GM12878 (cell line): ENCODE measurements around the gene NPLOC4. TPM values are rescaled to one million over a fixed set of nuclear protein-coding genes. Genes with fewer than 3 reads are reported as not detected.

Experiments
- BMI1 ChIP-seq: fragments of 450-650 bp; IDR thresholded peaks from 2 replicates; pipeline ENCODE4 v1.6.1; 2016; ENCODE audit warnings: mild to moderate bottlenecking, moderate library complexity, borderline replicate concordance
- CHD4 ChIP-seq: fragments of 200-600 bp; sonication (generic); IDR thresholded peaks from 2 replicates; pipeline ENCODE4 v1.6.1; 2016; ENCODE audit warnings: mild to moderate bottlenecking
- CREB1 ChIP-seq: IDR thresholded peaks from 2 replicates; pipeline ENCODE4 v1.6.1; 2012; ENCODE audit warnings: low read depth, mild to moderate bottlenecking, inconsistent platforms
- EGR1 ChIP-seq, 2 experiments: IDR thresholded peaks; 1 replicate in 1 of 2; 2 replicates in 1 of 2; pipeline ENCODE4 v1.6.1; 2011 to 2012; ENCODE audit warnings: low read depth in 2 of 2, low read length in 2 of 2, borderline replicate concordance in 1 of 2, mild to moderate bottlenecking in 1 of 2, moderate library complexity in 1 of 2
- FOS ChIP-seq: IDR thresholded peaks from 3 replicates; pipeline ENCODE4 v1.6.1; 2011; ENCODE audit warnings: borderline replicate concordance; ENCODE audit not compliant: insufficient read length; ENCODE audit errors: extremely low read depth
- FOXM1 ChIP-seq: IDR thresholded peaks from 2 replicates; pipeline ENCODE4 v1.6.1; 2012; ENCODE audit warnings: low read depth, mild to moderate bottlenecking, inconsistent platforms, low read length, moderate library complexity
- JUNB ChIP-seq: IDR thresholded peaks from 2 replicates; pipeline ENCODE4 v1.6.1; 2016; ENCODE audit warnings: antibody characterized with exemption, mild to moderate bottlenecking
- JUND ChIP-seq: IDR thresholded peaks from 2 replicates; pipeline ENCODE4 v1.6.1; 2012; ENCODE audit warnings: low read depth, mild to moderate bottlenecking, low read length, improper control_type of control experiment, moderate library complexity
- MEF2B ChIP-seq: fragments of 450-650 bp; IDR thresholded peaks from 2 replicates; pipeline ENCODE4 v1.6.1; 2018; ENCODE audit warnings: mild to moderate bottlenecking, moderate library complexity; ENCODE audit not compliant: partially characterized antibody, poor library complexity, severe bottlenecking
- MTA2 ChIP-seq: fragments of 450-650 bp; IDR thresholded peaks from 2 replicates; pipeline ENCODE4 v1.6.1; 2016; ENCODE audit warnings: low read depth, mild to moderate bottlenecking, moderate library complexity
- MYB ChIP-seq: fragments of 150-350 bp; IDR thresholded peaks from 2 replicates; pipeline ENCODE4 v1.6.1; 2014; ENCODE audit warnings: mild to moderate bottlenecking, low read depth, low read length, borderline replicate concordance
- NR2C1 ChIP-seq: fragments of 450-650 bp; IDR thresholded peaks from 2 replicates; pipeline ENCODE4 v1.6.1; 2017; ENCODE audit warnings: antibody characterized with exemption, mild to moderate bottlenecking, moderate library complexity
- POLR2A ChIP-seq: IDR thresholded peaks from 2 replicates; pipeline ENCODE4 v1.6.1; 2011; ENCODE audit warnings: low read depth, mild to moderate bottlenecking, low read length
- POU2F2 ChIP-seq: IDR thresholded peaks from 3 replicates; pipeline ENCODE4 v1.6.1; 2011; ENCODE audit warnings: low read depth, mild to moderate bottlenecking, low read length, borderline replicate concordance
- RB1 ChIP-seq: fragments of 450-650 bp; formaldehyde crosslinking; IDR thresholded peaks from 2 replicates; pipeline ENCODE4 v1.6.1; 2017; ENCODE audit warnings: mild to moderate bottlenecking, borderline replicate concordance
- RFX5 ChIP-seq: IDR thresholded peaks from 2 replicates; pipeline ENCODE4 v1.6.1; 2011; ENCODE audit warnings: low read depth, low read length, improper control_type of control experiment
- SP1 ChIP-seq: IDR thresholded peaks from one replicate; pipeline ENCODE4 v1.6.1; 2011; ENCODE audit warnings: low read depth, low read length
- TBL1XR1 ChIP-seq: IDR thresholded peaks from 2 replicates; pipeline ENCODE4 v1.6.1; 2012; ENCODE audit warnings: low read depth, low read length, improper control_type of control experiment
- ZSCAN29 ChIP-seq: fragments of 450-650 bp; IDR thresholded peaks from 2 replicates; pipeline ENCODE4 v1.6.1; 2017; ENCODE audit warnings: mild to moderate bottlenecking, moderate library complexity
- polyA plus RNA-seq, 11 experiments: library from polyadenylated mRNA; depleted of rRNA in 4 of 11; unstranded in 6 of 11; stranded (reverse) in 5 of 11; fragments of >200 nt; fragmentation: Nextera tagmentation in 4 of 11; fragmentation: Illumina TruSeq in 1 of 11; extraction: Ambion mirVana in 4 of 11; extraction: Trizol in 1 of 11; gene quantifications; 1 replicate in 1 of 11; 2 replicates in 10 of 11; pipeline versions ENCODE4 v1.2.1 to v1.2.3, GENCODE V29; 2011 to 2016; ENCODE audit warnings: inconsistent platforms in 2 of 11, missing spikeins in 2 of 11, low read depth in 1 of 11
- total RNA-seq, 4 experiments: library from RNA; depleted of rRNA in 3 of 4; stranded (reverse); fragments of >200 nt in 3 of 4; fragmentation: Illumina TruSeq in 1 of 4; extraction: Trizol in 1 of 4; gene quantifications; 2 replicates each; pipeline versions ENCODE4 v1.2.1 to v1.2.3, GENCODE V29; 2013 to 2021
- TF ChIP-seq, protein P1 (sequence below): fragments of 450-650 bp; IDR thresholded peaks from 2 replicates; pipeline ENCODE4 v1.6.1; 2017; ENCODE audit warnings: antibody characterized with exemption, mild to moderate bottlenecking, moderate library complexity
- TF ChIP-seq, protein P2 (sequence below): fragments of 450-650 bp; IDR thresholded peaks from 2 replicates; pipeline ENCODE4 v1.6.1; 2017; ENCODE audit warnings: low read depth, mild to moderate bottlenecking, moderate library complexity
- TF ChIP-seq, protein P3 (sequence below): IDR thresholded peaks from 2 replicates; pipeline ENCODE4 v1.6.1; 2011; ENCODE audit warnings: borderline replicate concordance, low read depth, mild to moderate bottlenecking, moderate library complexity, mixed read lengths, low read length; ENCODE audit not compliant: insufficient read depth; ENCODE audit errors: extremely low read length
- TF ChIP-seq, protein P4 (sequence below): fragments of 450-650 bp; formaldehyde crosslinking; IDR thresholded peaks from 2 replicates; pipeline ENCODE4 v1.4.0; 2022; ENCODE audit warnings: mild to moderate bottlenecking, moderate library complexity

Gene NPLOC4
- total and polyA plus RNA-seq, 10 of the 15 experiments (the other 5 are each of a cell fraction or from before 2014, with no cell fraction given), result 1.5 to 83.7 (median 45.8) TPM

DNA sequence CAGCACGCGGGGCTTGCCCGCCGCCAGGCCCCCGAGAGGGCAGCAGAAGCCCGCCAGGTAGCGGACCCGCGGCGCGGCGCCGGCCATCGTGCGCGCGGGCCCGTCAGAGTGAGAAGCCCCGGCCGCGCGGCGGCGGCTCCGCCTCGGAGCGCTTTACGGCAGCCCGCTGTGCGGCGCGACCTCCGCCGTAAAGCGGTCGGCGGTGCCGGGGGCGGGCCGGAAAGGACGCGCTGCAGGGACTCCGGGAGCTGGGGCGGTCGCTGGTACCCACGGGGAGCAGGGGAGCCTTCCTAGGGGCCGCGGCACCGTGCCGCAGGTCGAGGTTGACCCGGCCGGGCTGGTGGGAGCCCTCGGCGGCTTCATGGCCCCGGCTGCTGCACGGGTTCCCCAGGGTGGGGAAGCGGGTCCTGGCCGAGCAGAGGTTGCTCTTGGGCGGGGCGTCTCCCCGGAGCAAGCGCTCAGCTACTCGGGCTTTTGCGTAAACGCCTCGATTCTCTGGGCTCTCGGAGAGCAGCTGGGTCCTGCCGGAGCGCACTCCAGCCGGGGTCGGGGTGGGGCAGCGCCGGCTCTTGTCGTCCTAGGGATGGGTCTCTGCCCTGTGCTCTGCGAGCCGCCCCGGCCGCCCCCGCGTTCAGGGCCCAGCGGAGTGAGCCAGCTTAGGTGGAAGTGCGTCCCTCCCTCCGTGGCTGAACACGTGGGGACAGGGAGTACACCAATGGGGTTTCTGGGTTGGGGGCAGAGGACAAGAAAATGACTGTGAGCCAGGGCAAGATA, 84.5 kb downstream of the NPLOC4 start, which contains the start of gene FAAP100 (continued):
- TF ChIP-seq RFX5, result no peak
- TF ChIP-seq CHD4, result no peak
- TF ChIP-seq BMI1, result no peak
- TF ChIP-seq MYB, result no peak
- no peak for TF ChIP-seq RB1
- no peak for TF ChIP-seq ZSCAN29
- TF ChIP-seq, protein P1, sequence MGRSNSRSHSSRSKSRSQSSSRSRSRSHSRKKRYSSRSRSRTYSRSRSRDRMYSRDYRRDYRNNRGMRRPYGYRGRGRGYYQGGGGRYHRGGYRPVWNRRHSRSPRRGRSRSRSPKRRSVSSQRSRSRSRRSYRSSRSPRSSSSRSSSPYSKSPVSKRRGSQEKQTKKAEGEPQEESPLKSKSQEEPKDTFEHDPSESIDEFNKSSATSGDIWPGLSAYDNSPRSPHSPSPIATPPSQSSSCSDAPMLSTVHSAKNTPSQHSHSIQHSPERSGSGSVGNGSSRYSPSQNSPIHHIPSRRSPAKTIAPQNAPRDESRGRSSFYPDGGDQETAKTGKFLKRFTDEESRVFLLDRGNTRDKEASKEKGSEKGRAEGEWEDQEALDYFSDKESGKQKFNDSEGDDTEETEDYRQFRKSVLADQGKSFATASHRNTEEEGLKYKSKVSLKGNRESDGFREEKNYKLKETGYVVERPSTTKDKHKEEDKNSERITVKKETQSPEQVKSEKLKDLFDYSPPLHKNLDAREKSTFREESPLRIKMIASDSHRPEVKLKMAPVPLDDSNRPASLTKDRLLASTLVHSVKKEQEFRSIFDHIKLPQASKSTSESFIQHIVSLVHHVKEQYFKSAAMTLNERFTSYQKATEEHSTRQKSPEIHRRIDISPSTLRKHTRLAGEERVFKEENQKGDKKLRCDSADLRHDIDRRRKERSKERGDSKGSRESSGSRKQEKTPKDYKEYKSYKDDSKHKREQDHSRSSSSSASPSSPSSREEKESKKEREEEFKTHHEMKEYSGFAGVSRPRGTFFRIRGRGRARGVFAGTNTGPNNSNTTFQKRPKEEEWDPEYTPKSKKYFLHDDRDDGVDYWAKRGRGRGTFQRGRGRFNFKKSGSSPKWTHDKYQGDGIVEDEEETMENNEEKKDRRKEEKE, result no peak
- TF ChIP-seq SP1, result no peak
- no peak for TF ChIP-seq JUNB
- TF ChIP-seq, protein P2, sequence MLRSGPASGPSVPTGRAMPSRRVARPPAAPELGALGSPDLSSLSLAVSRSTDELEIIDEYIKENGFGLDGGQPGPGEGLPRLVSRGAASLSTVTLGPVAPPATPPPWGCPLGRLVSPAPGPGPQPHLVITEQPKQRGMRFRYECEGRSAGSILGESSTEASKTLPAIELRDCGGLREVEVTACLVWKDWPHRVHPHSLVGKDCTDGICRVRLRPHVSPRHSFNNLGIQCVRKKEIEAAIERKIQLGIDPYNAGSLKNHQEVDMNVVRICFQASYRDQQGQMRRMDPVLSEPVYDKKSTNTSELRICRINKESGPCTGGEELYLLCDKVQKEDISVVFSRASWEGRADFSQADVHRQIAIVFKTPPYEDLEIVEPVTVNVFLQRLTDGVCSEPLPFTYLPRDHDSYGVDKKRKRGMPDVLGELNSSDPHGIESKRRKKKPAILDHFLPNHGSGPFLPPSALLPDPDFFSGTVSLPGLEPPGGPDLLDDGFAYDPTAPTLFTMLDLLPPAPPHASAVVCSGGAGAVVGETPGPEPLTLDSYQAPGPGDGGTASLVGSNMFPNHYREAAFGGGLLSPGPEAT, result peak; percentile 33
- peak; percentile 11; the same call in 1 of the 3 replicates for TF ChIP-seq POU2F2
- no peak for TF ChIP-seq MTA2
- TF ChIP-seq, protein P3, sequence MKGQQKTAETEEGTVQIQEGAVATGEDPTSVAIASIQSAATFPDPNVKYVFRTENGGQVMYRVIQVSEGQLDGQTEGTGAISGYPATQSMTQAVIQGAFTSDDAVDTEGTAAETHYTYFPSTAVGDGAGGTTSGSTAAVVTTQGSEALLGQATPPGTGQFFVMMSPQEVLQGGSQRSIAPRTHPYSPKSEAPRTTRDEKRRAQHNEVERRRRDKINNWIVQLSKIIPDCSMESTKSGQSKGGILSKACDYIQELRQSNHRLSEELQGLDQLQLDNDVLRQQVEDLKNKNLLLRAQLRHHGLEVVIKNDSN, result peak; percentile 63
- no peak for TF ChIP-seq JUND
- peak; percentile 17 to 88 for TF ChIP-seq EGR1 (IDR thresholded peaks at IDR 0.05; ENCODE audit: borderline replicate concordance in 1 of 2, low read depth in 2 of 2, low read length in 2 of 2)
- TF ChIP-seq MEF2B, result no peak
- TF ChIP-seq CREB1, result peak; percentile 64; the same call in 1 of the 2 replicates
- no peak for TF ChIP-seq NR2C1
- TF ChIP-seq, protein P4, sequence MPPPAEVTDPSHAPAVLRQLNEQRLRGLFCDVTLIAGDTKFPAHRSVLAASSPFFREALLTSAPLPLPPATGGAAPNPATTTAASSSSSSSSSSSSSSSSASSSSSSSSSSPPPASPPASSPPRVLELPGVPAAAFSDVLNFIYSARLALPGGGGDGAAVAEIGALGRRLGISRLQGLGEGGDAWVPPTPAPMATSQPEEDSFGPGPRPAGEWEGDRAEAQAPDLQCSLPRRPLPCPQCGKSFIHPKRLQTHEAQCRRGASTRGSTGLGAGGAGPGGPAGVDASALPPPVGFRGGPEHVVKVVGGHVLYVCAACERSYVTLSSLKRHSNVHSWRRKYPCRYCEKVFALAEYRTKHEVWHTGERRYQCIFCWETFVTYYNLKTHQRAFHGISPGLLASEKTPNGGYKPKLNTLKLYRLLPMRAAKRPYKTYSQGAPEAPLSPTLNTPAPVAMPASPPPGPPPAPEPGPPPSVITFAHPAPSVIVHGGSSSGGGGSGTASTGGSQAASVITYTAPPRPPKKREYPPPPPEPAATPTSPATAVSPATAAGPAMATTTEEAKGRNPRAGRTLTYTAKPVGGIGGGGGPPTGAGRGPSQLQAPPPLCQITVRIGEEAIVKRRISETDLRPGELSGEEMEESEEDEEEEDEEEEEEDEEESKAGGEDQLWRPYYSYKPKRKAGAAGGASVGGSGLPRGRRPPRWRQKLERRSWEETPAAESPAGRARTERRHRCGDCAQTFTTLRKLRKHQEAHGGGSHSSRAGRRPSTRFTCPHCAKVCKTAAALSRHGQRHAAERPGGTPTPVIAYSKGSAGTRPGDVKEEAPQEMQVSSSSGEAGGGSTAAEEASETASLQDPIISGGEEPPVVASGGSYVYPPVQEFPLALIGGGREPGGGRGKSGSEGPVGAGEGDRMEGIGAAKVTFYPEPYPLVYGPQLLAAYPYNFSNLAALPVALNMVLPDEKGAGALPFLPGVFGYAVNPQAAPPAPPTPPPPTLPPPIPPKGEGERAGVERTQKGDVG, result no peak
- peak; percentile 84 for TF ChIP-seq POLR2A
- 0 out of 2 replicates have a peak, but pooled peaks have one; percentile 16 for TF ChIP-seq TBL1XR1
- TF ChIP-seq FOXM1, result no peak
- TF ChIP-seq FOS, result no peak
